ENCODE data around the gene POLE2. TPM values are rescaled to one million over a fixed set of nuclear protein-coding genes. Genes with fewer than 3 reads are reported as not detected.

The POLE2 gene
- total and polyA plus RNA-seq, 2 of the 4 experiments (the other 2 are of a cell fraction), result 12.2 to 12.3 TPM

DNA sequence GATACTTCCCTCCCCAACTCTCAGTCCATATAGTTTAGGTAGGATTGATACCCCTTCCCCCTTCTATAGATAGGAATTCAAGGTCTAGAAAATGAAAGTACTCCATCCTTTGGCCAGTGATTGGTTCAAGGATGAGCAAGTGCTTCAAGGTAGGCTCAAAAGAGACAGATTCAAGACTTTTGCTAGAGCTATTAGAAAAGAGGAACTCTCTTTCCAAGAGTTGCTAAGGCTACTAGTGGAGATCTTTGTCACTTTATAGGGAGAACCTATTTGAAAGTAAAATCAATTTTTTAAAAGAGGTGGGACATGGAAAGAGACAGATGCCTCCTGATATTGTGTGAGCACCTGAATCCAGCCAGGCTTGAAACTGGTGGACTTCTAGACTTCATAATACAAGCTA is 17.5 kb downstream of the POLE2 start:
- Histone ChIP-seq H2BK120ac (ENCODE audit: low read depth, low read length) (no peak overlapping the region), H3K4me1 (ENCODE audit: control insufficient read depth, insufficient read depth, low read length) (no peaks in the 10 kb centered on the region), H2AK5ac (ENCODE audit: low read depth, low read length) (no peak overlapping the region), H3K4me3 (ENCODE audit: insufficient read depth, low read depth, low read length) (no peak overlapping the region), H3K79me1 (ENCODE audit: low read depth in 1 of 2, low read length in 2 of 2) (peaks cover 0 to 2% of the 10 kb centered on the region in 2 experiments; a peak in 2 of 4 replicates), H4K20me1 (ENCODE audit: insufficient read depth, low read length) (no peaks in the 10 kb centered on the region), H3K18ac (ENCODE audit: low read depth, low read length) (no peak overlapping the region), H2AFZ (replicated peaks; ENCODE audit: low read length, poor library complexity) (no peak overlapping the region), H2BK15ac (ENCODE audit: low read depth, low read length) (no peak overlapping the region), H4K91ac (ENCODE audit: insufficient read depth, low read depth, low read length) (no peak overlapping the region), H3K23ac (ENCODE audit: low read depth, low read length) (no peak overlapping the region), H2BK5ac (ENCODE audit: low read depth, low read length, poor library complexity, severe bottlenecking) (no peak overlapping the region), H2AK9ac (replicated peaks; ENCODE audit: low read depth, low read length, poor library complexity) (no peak overlapping the region), H3K27me3 (ENCODE audit: control insufficient read depth, insufficient read depth, low read length) (no peaks in the 10 kb centered on the region), H3K4me2 (ENCODE audit: low read depth, low read length) (no peak overlapping the region), H4K5ac (ENCODE audit: low read depth, low read length) (no peak overlapping the region), H3K27ac (ENCODE audit: insufficient read depth, low read length) (no peak overlapping the region), H2BK20ac (ENCODE audit: low read depth, low read length) (no peak overlapping the region), H3K56ac (ENCODE audit: extremely low read depth, insufficient read depth, low read length) (no peak overlapping the region), H3K4ac (ENCODE audit: low read depth, low read length) (no peak overlapping the region), H3K36me3 (ENCODE audit: control insufficient read depth, insufficient read depth, low read length) (0 out of 2 replicates have a peak, but pooled peaks cover 1% of the 10 kb centered on the region), H3K14ac (replicated peaks; ENCODE audit: low read depth, low read length) (no peak overlapping the region), H3K9ac (ENCODE audit: low read depth, low read length) (no peak overlapping the region), H3K9me3 (ENCODE audit: control insufficient read depth, insufficient read depth, low read length) (no peaks in the 10 kb centered on the region), H4K8ac (ENCODE audit: low read depth in 2 of 2, low read length in 2 of 2) (no peak overlapping the region), H3K9me1 (ENCODE audit: insufficient read depth, low read length) (no peaks in the 10 kb centered on the region; the same call in 1 of the 2 replicates)
- dilution Hi-C loops (cut with HindIII; ENCODE audit: low sequenced_read_pairs, unreplicated experiment) (no loop called here), in situ Hi-C loops (cut with MboI; ENCODE audit: low sequenced_read_pairs) (no loop called here), intact Hi-C loops (cut with micrococcal nuclease) (no loop called here)
- TF ChIP-seq SMC3 (IDR thresholded peaks at IDR 0.05; ENCODE audit: low read depth, low read length) (no peak), MAFK (IDR thresholded peaks at IDR 0.05; ENCODE audit: low read depth, low read length) (no peak), RFX5 (IDR thresholded peaks at IDR 0.05; ENCODE audit: low read depth, low read length) (no peak), FOS (IDR thresholded peaks at IDR 0.05; ENCODE audit: low read depth, low read length) (no peak), MAZ (IDR thresholded peaks at IDR 0.05; ENCODE audit: borderline replicate concordance, low read depth, low read length) (no peak), ELK1 (IDR thresholded peaks at IDR 0.05; ENCODE audit: borderline replicate concordance, low read depth, low read length) (no peak), RAD21 (IDR thresholded peaks at IDR 0.05; ENCODE audit: low read length) (no peak), NFE2L2 (IDR thresholded peaks at IDR 0.05; ENCODE audit: low read depth, low read length) (no peak), USF2 (IDR thresholded peaks at IDR 0.05; ENCODE audit: low read depth, low read length) (no peak), CEBPB (IDR thresholded peaks at IDR 0.05; ENCODE audit: low read depth, low read length) (no peak), BHLHE40 (IDR thresholded peaks at IDR 0.05; ENCODE audit: low read depth, low read length) (no peak), MXI1 (IDR thresholded peaks at IDR 0.05; ENCODE audit: borderline replicate concordance, low read depth, low read length) (no peak), CHD1 (IDR thresholded peaks at IDR 0.05; ENCODE audit: low read depth, low read length) (no peak), RCOR1 (IDR thresholded peaks at IDR 0.05; ENCODE audit: insufficient replicate concordance, low read length) (no peak), POLR2A (IDR thresholded peaks at IDR 0.05; ENCODE audit: low read depth, low read length) (no peak)
- TF ChIP-seq, protein P1, sequence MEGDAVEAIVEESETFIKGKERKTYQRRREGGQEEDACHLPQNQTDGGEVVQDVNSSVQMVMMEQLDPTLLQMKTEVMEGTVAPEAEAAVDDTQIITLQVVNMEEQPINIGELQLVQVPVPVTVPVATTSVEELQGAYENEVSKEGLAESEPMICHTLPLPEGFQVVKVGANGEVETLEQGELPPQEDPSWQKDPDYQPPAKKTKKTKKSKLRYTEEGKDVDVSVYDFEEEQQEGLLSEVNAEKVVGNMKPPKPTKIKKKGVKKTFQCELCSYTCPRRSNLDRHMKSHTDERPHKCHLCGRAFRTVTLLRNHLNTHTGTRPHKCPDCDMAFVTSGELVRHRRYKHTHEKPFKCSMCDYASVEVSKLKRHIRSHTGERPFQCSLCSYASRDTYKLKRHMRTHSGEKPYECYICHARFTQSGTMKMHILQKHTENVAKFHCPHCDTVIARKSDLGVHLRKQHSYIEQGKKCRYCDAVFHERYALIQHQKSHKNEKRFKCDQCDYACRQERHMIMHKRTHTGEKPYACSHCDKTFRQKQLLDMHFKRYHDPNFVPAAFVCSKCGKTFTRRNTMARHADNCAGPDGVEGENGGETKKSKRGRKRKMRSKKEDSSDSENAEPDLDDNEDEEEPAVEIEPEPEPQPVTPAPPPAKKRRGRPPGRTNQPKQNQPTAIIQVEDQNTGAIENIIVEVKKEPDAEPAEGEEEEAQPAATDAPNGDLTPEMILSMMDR (conservative IDR thresholded peaks at IDR 0.05; ENCODE audit: low read depth, low read length), result no peak
- no TSS peak for BruUV-seq (replicated peaks)
- ChIA-PET CTCF (interaction anchor here (0.6 kb wide), 1 partner anchor 15 kb away, joined by 3 read pairs; no protein-coding TSS in a partner anchor), POLR2A (ENCODE audit: unreplicated experiment) (no interaction called here)
- no peak for DNase-seq
- ATAC-seq (ENCODE audit: low read depth), result no peak

Measured in IMR-90 (cell line).